ENCODE results near the gene ZNF236. TPM values are rescaled to one million over a fixed set of nuclear protein-coding genes. Genes with fewer than 3 reads are reported as not detected.
"Not testable (repeated sequence)": the region's sequence is repeated elsewhere in the genome, so short reads cannot be mapped to it uniquely, and the experiment has no call there.

Gene ZNF236
- polyA plus RNA-seq, 6 donors from 2014 or later: 6.1 to 14.8 (median 7.7) TPM

DNA sequence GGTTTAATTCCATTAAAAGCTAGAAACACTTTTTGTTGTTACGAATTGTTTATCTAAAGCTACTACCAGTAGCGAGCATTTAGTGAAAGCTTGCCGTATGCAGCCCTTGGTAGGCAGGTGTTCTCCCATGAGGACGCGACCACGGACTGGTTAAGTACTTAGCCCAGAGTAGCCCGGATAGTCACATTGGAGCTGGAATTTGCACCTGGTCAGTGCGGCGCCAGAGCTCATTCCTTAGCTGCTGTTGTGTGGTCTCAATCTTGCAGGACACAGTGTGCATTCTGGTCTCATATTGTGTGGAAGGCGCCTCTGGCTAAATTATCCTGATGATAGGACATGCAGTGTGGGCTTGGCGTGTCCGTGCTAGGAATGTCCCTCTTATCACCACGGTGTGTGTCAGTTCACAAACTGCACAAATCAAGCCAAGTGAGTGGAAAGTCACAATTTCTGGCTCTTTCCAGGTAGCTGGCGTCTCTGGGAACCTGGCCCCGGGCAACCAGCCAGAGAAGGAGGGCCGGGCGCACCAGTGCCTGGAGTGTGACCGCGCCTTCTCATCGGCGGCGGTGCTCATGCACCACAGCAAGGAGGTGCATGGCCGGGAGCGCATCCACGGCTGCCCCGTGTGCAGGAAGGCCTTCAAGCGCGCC is 133.3 kb downstream of the ZNF236 start:
- Mint-ChIP-seq H3K4me1 (peaks cover 0 to 11% (median 2%) of the 10 kb centered on the region in 3 donors), H3K36me3 (peaks cover 7 to 20% of the 10 kb centered on the region in 2 donors), H3K4me3 (no peak overlapping the region), H3K9me3 (no peaks in the 10 kb centered on the region), H3K27me3 (no peaks in the 10 kb centered on the region), H3K27ac (no peak overlapping the region)
- DNase-seq: no peak
- no peak for ATAC-seq (ENCODE audit: low read depth in 2 of 2)

DNA sequence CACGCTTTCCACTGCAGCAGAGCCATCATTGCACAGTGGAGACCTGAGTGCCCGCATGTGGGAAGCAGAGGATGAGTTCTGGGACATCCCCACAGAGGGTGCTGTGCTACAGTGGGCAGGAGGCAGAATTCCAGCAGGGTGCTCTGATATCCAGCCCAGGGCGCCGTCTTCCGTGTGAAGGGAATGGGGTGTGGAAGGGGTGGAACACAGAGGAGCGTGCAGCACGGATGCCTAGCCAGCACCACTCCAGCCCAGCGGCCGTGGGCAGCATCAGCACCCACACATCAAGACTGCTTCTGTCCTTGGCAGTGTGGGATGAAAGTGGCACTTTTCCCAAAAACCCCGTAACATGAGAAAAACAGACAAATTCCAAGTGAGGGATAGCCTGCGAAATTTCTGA is 134.3 kb downstream of the ZNF236 start:
- ATAC-seq (ENCODE audit: low read depth in 2 of 2): no peak

DNA sequence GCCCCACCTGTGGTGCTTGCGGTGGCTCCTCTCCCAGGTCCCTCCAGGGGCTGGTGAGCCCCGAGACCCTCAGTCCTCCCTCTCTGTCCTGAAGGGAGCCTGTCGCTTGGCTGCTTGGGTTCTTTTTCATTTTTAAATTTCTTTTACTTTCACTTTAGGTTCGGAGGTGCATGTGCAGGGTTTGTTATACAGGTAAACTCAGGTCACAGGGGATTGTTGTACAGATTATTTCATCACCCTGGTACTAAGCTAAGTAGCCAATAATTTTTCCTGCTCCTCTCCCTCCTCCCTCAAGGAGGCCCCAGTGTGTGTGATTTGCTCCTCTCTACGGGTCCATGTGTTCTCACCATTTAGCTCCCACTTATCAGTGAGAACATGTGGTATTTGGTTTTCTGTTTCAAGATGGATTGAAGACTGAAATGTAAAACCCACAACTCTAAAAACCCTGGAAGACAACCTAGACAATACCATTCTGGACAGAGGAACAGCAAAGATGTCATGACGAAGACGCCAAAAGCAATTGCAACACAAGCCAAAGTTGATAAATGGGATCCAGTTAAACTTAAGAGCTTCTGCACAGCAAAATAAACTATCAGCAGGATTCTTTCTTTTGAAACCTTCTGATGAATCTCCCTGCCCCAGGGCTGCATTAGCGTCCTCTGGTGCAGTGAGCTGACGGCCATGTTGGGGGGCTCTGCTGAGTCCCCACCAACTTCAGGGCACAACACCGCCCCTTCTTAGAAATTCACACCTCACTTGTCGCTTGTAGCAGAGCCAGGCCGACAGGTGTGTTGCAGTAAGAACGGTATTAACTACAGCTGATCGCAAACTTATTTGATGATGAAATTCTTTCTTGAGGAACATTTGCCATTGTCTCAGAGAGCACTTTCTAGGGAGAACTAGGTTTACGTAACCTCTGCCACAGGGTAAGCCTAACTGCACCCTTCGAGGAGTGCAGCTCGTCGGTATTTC is 135.3 kb downstream of the ZNF236 start:
- H3K9me3 Mint-ChIP-seq: no peaks in the 10 kb centered on the region
- ATAC-seq (ENCODE audit: low read depth in 2 of 2) (no peak), DNase-seq (no peak)
- peak overlapping the region in 3 of 6 donors; percentile 10 to 54 (median 39) for H3K27ac Mint-ChIP-seq
- no peak overlapping the region for H3K4me3 Mint-ChIP-seq
- no peaks in the 10 kb centered on the region for H3K27me3 Mint-ChIP-seq
- peaks cover 12 to 28% of the 10 kb centered on the region in 2 donors for H3K36me3 Mint-ChIP-seq
- H3K4me1 Mint-ChIP-seq: peaks cover 9 to 26% (median 12%) of the 10 kb centered on the region in 3 donors

More for the DNA sequence above, 134.3 kb downstream of the ZNF236 start:
- Mint-ChIP-seq H3K4me1 (peaks cover 2 to 18% (median 9%) of the 10 kb centered on the region in 3 donors), H3K4me3 (no peak overlapping the region), H3K27me3 (no peaks in the 10 kb centered on the region), H3K9me3 (no peaks in the 10 kb centered on the region), H3K36me3 (peaks cover 12 to 28% of the 10 kb centered on the region in 2 donors), H3K27ac (no peak overlapping the region)
- no peak for DNase-seq

DNA sequence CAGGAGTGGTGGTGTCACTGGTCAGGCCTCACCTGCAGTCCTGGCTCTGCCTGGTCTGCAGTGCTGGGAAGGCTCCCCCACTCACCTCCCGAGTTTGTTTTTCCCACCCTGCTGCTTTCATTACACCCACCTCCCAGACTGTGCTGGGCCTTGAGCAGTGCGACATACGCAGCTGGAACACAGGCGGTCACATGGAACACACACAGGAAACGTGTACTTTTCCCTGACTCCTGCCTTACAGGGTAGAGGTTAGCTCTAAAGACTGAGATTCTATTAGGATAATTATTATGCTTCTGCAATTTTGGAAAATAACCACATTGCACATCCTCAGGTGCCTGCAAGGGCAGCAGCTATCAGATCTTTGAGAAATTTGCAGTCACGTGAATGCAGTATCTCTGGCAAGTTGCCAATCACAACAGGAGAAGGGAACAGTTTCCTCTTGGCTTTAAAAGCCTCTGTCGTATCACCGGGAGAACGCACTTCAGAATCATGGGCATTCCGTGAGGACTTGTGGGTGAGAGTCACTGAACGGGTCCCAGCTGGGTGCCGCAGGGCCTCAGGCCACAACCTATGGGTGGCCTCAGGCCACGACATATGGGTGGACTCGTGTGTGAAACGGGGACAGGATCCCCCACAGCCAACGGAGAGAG is 136.5 kb downstream of the ZNF236 start:
- H3K27ac Mint-ChIP-seq: peak overlapping the region in 1 of 6 donors; percentile 35
- ATAC-seq (ENCODE audit: low read depth in 2 of 2) (no peak), DNase-seq (no peak)
- no peaks in the 10 kb centered on the region for H3K9me3 Mint-ChIP-seq
- H3K4me1 Mint-ChIP-seq: peaks cover 9 to 37% (median 23%) of the 10 kb centered on the region in 3 donors
- H3K4me3 Mint-ChIP-seq: no peak overlapping the region
- no peaks in the 10 kb centered on the region for H3K27me3 Mint-ChIP-seq
- peaks cover 12 to 28% of the 10 kb centered on the region in 2 donors for H3K36me3 Mint-ChIP-seq

DNA sequence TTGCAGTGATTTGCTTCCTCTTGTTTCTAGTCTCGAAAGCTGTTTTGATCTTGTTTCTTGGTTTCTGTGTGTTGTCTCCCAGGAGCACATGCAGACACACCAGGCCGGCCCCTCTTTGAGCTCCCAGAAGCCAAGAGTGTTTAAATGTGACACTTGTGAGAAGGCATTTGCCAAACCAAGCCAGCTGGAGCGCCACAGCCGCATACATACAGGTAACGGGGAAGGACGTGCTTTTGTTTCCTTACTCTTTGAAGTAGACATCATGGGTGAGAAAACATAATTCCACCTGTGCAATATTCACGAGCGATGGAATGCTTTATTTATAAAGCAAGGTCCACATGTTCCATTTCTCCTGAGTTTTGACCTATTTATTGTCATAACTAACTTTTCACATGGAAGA is 137.2 kb downstream of the ZNF236 start:
- ATAC-seq (ENCODE audit: low read depth in 2 of 2) (no peak), DNase-seq (no peak)
- Mint-ChIP-seq H3K27ac (peak overlapping the region in 2 of 6 donors; percentile 62 to 95), H3K4me3 (no peak overlapping the region), H3K36me3 (peaks cover 12 to 28% of the 10 kb centered on the region in 2 donors), H3K27me3 (no peaks in the 10 kb centered on the region), H3K9me3 (peaks cover 0 to 3% (median 0%) of the 10 kb centered on the region in 7 donors), H3K4me1 (peaks cover 9 to 40% (median 27%) of the 10 kb centered on the region in 3 donors)

DNA sequence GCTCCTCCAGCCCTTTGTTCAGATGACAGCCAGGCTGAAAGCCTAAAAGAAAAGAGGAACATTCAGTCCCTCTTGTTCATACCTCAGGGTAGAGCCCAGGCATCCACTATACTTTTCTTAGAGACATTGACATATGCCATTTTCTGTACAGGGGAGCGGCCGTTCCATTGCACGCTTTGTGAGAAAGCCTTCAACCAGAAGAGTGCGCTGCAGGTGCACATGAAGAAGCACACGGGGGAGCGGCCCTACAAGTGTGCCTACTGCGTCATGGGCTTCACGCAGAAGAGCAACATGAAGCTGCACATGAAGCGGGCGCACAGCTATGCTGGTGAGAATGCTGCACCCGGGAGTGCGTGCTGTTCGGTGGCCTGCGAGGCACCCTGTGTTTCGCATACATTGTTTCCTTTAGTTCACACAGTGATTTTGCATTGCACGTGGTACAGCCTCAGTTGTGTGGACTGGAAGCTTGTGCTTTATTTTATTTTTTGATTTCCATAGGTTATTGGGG is 138.2 kb downstream of the ZNF236 start:
- DNase-seq: no peak
- no peak for ATAC-seq (ENCODE audit: low read depth in 2 of 2)
- Mint-ChIP-seq H3K4me3 (peak overlapping the region in 1 of 8 donors; percentile 59), H3K9me3 (peaks cover 0 to 3% (median 0%) of the 10 kb centered on the region in 7 donors), H3K4me1 (peaks cover 9 to 40% (median 27%) of the 10 kb centered on the region in 3 donors), H3K36me3 (peaks cover 12 to 28% of the 10 kb centered on the region in 2 donors), H3K27ac (peak overlapping the region in 3 of 6 donors; percentile 12 to 56 (median 21)), H3K27me3 (no peaks in the 10 kb centered on the region)

DNA sequence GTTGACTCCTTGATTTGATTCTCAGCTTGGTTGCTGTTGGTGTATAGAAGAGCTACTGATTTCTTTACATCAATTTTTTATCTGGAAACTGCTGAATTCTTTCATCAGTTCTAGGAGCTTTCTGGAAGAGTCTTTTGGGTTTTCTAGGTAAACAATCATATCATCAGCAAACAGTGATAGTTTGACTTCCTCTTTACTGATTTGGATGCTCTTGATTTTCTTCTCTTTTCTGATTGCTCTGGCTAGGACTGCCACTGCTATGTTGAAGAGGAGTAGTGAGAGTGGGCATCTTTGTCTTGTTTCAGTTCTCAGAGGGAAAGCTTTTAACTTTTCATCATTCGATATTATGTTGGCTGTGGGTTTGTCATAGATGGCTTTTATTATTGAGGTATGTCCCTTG is 140.5 kb downstream of the ZNF236 start:
- ATAC-seq (ENCODE audit: low read depth in 2 of 2) (no peak), DNase-seq (no peak)
- Mint-ChIP-seq H3K9me3 (peaks cover 0 to 3% (median 0%) of the 10 kb centered on the region in 7 donors), H3K27ac (peak overlapping the region in 3 of 6 donors; percentile 86 to 93 (median 93)), H3K27me3 (no peaks in the 10 kb centered on the region), H3K36me3 (peaks cover 12 to 20% of the 10 kb centered on the region in 2 donors), H3K4me3 (peak overlapping the region in 7 of 8 donors; percentile 12 to 85 (median 66)), H3K4me1 (peaks cover 9 to 34% (median 27%) of the 10 kb centered on the region in 3 donors)

DNA sequence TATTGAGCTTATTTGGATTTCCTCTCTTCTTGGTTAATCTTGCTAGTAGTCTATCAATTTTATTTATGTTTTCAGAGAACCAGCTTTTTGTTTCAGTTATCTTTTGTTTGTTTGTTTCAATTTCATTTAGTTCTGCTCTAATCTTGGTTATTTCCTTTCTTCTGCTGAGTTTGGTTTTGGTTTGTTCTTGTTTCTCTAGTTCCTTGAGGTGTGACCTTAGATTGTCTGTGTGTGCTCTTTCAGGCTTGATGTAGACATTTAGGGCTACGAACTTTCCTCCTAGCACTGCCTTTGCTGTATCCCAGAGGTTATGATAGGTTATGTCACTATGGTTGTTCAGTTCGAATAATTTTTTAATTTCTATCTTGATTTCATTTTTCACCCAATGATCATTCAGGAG is 141.6 kb downstream of the ZNF236 start:
- H3K4me1 Mint-ChIP-seq: peaks cover 9 to 34% (median 27%) of the 10 kb centered on the region in 3 donors
- H3K4me3 Mint-ChIP-seq: peak overlapping the region in 7 of 8 donors; percentile 39 to 80 (median 70)
- peak overlapping the region in 4 of 6 donors; percentile 56 to 97 (median 93) for H3K27ac Mint-ChIP-seq
- ATAC-seq (ENCODE audit: low read depth in 2 of 2) (peak; percentile 32 to 42), DNase-seq (peak; percentile 55)
- H3K27me3 Mint-ChIP-seq: no peaks in the 10 kb centered on the region
- H3K9me3 Mint-ChIP-seq: peaks cover 0 to 3% (median 0%) of the 10 kb centered on the region in 7 donors
- peaks cover 12 to 19% of the 10 kb centered on the region in 2 donors for H3K36me3 Mint-ChIP-seq

DNA sequence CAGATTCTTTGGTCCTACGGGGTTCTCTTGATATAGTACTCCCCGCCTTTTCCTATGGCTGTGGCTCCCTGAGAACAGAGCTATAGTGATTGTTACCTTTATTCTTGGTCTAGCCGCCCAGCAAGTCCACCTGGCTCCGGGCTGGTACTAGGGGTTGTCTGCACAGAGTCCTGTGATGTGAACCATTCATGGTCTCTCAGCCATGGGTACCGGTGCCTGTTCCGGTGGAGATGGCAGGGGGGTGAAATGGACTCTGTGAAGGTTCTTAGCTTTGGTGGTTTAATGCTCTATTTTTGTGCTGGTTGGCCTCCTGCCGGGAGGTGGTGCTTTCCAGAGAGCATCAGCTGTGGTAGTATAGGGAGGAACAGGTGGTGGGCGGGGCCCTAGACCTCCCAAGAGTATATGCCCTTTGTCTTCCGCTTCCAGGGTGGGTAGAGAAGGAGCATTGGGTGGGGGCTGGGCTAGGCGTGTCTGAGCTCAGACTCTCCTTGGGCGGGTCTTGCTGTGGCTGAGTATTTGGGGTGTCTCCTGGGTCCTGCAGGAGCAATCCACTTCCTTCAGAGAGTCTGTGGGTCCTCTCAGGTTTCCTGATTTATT is 143.3 kb downstream of the ZNF236 start:
- not testable (repeated sequence) for H3K9me3 Mint-ChIP-seq, H3K27me3 Mint-ChIP-seq, H3K36me3 Mint-ChIP-seq, H3K4me3 Mint-ChIP-seq, H3K27ac Mint-ChIP-seq
- DNase-seq: peak; percentile 75
- ATAC-seq (ENCODE audit: low read depth in 2 of 2): peak; percentile 82 to 83
- peaks cover 10 to 29% (median 28%) of the 10 kb centered on the region in 3 donors for H3K4me1 Mint-ChIP-seq

DNA sequence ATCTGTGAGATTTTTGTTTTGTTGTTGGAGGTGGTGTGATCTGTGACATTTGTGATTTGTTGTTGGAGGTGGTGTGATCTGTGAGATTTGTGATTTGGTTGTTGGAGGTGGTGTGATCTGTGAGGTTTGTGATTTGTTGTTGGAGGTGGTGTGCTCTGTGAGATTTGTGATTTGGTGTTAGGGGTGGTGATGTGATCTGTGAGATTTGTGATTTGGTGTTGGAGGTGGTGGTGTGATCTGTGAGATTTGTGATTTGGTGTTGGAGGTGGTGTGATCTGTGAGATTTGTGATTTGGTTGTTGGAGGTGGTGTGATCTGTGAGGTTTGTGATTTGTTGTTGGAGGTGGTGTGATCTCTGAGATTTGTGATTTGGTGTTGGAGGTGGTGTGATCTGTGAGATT is 144.9 kb downstream of the ZNF236 start:
- not testable (repeated sequence) for DNase-seq; H3K27ac Mint-ChIP-seq; H3K27me3 Mint-ChIP-seq; ATAC-seq (ENCODE audit: low read depth in 2 of 2); H3K4me3 Mint-ChIP-seq; H3K9me3 Mint-ChIP-seq; H3K36me3 Mint-ChIP-seq
- H3K4me1 Mint-ChIP-seq: peaks cover 13 to 30% (median 26%) of the 10 kb centered on the region in 3 donors

DNA sequence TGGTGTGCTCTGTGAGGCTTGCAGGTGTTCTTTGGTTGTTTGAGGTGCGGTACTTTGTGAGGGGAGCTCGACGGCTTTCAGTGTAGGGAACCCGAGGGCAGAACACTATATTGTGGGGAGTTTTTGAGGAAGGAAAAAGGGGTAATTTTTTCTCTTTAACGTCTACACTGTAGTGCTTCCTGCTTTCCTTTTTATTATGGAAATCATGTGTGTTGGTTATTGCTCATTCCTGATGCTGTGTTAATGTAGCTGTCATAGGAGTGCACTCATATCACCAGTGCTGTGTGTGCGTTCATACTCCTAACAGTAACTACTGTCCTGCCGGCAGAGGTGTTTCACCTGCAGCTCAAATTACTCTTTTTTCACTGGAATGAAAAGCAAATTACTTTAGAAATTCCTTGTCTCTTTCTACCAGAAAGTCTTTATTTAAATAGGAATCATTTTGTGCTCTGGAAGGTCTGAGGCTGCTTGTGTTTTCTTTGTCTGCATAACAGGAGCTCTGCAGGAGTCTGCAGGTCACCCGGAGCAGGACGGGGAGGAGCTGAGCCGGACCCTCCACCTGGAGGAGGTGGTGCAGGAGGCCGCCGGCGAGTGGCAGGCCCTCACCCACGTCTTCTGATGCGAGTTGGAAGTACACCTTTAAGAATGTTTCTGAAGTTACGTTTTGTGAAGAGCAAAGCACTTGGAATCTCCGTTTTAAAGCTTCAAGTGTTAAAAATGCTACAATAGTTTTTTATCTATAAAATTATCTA is 145.5 kb downstream of the ZNF236 start:
- Mint-ChIP-seq H3K27ac (no peak overlapping the region), H3K4me1 (peaks cover 13 to 24% (median 21%) of the 10 kb centered on the region in 3 donors), H3K4me3 (no peak overlapping the region), H3K27me3 (no peaks in the 10 kb centered on the region), H3K9me3 (peaks cover 0 to 3% (median 0%) of the 10 kb centered on the region in 7 donors), H3K36me3 (no peaks in the 10 kb centered on the region)
- ATAC-seq (ENCODE audit: low read depth in 2 of 2) (no peak), DNase-seq (no peak)

Measured in naive B cell (primary cell).